Measurements from ENCODE around the gene BCAR1.

Gene BCAR1

DNA sequence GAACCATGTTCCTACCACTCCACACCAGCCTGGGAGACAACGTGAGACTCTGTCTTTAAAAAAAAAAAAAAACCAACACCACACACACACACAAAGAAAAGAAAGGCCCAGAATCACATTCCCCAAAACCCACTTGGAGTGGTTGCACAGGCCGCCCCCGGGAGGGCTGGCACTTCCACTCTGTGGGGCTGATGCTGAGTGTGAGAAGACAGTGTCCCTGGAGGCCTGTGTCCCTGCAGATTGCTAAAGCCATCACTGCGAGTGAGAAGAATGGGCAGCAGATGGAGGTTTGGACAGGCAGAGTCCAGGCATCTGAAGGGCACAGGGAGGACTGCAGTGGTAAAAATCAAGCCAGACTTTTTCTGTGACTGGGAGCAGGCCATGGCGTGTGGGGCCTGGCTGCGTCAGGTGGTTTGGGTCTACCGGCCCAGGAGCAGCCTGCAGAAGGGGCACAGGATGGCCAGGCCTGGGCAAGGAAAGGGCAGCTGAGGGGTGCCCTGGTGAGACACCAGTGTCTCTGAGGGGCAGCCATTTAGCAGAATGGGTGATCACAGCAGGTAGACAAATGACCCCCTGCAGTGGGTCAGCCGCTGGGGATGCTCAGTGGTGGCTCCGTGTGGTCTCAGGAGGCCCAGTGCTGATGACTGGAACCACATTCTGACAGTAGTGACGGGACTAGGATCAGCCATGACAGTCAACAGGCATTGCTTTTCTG is 57.5 kb downstream of the BCAR1 start:
- Histone ChIP-seq H3K4me1 (ENCODE audit: insufficient read depth, low read length) (no peaks in the 10 kb centered on the region), H3K9ac (ENCODE audit: low read depth, low read length) (no peak overlapping the region), H3K9me3 (ENCODE audit: control insufficient read depth, insufficient read depth, low read length) (no peaks in the 10 kb centered on the region; the same call in 1 of the 2 replicates), H3K36me3 (ENCODE audit: insufficient read depth, low read length) (no peaks in the 10 kb centered on the region)

DNA sequence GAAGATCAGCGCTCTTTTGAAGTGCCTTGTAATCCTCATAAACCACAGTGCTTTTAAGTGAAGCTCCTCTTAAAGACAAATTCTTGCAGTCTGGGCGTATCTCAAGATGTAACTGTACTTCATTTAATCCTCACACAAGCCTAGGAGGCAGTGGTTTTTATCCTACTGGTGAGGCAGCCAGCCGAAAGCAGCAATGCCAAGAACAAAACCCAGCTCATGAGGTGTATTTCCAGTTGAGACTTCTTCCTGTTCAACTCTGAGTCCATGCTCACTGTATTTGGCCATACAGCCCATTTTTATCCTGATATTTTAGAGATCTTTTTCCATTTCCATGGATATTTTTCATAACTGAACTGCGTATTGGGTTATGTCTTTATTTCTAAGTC is 58.2 kb downstream of the BCAR1 start:
- Histone ChIP-seq H3K9me3 (ENCODE audit: control insufficient read depth, insufficient read depth, low read length) (no peaks in the 10 kb centered on the region; the same call in 1 of the 2 replicates), H3K4me1 (ENCODE audit: insufficient read depth, low read length) (no peaks in the 10 kb centered on the region), H3K36me3 (ENCODE audit: insufficient read depth, low read length) (no peaks in the 10 kb centered on the region), H3K9ac (ENCODE audit: low read depth, low read length) (no peak overlapping the region)

DNA sequence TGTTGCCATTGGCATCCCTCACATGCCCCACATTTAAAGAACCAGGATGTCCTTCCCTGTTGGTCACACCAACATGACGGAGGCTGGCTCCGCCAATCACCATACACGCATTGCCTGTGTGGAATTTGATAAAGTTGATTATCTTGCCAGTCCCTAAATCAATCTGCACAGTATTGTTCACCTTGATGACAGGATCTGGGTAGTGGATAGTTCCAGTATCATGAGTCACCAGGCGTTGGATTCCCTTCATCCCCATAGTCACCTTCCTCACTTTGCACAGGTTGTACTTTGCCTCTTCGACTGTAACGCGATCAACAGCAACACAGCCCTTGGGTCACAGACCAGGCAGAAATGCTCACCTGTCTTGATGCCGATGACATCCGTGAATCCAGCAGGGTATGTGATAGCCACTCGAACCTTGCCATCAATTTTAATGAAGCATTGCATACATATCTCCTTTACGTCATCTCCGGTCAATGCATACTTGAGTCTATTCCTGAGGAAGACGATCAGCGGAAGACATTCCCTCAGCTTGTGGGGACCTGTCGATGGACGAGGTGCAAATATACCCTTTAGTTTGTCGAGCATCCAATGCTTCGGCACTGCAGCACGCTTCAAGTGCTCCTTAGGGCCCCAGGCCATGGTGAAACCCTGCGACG is 58.7 kb downstream of the BCAR1 start:
- H3K9ac ChIP-seq (ENCODE audit: low read depth, low read length), result no peak overlapping the region
- no peaks in the 10 kb centered on the region; the same call in 1 of the 2 replicates for H3K9me3 ChIP-seq (ENCODE audit: control insufficient read depth, insufficient read depth, low read length)
- H3K36me3 ChIP-seq (ENCODE audit: insufficient read depth, low read length), result no peaks in the 10 kb centered on the region
- H3K4me1 ChIP-seq (ENCODE audit: insufficient read depth, low read length), result no peaks in the 10 kb centered on the region

DNA sequence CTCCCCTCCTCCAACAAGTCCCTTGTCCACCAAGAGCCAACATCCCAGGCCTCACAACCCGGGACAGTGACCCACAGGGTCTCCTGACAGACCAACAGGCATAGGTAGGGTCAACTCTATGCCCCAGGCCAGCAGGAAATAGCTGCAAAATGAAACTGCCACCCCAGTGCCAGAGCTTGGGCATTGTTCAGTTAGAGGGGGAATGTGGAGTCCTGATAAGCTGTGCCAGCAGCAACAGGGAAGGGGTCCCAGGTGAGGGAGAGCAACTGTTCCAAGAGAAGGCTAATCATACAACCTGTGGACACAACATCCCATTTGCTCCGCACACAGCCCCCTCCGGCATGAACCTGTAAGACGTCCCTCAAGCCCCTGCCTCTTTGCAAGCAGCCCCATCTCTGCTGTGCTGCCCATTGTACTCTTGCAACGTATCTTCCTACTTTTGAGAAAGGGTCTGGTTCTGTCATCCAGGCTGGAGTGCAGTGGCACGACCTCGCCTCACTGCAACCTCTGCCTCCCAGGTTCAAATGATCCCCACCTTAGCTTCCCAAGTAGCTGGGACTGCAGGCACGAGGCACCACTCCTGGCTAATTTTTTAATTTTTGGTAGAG is 61.7 kb downstream of the BCAR1 start:
- Histone ChIP-seq H3K36me3 (ENCODE audit: insufficient read depth, low read length) (no peaks in the 10 kb centered on the region), H3K4me1 (ENCODE audit: insufficient read depth, low read length) (no peaks in the 10 kb centered on the region), H3K9me3 (ENCODE audit: control insufficient read depth, insufficient read depth, low read length) (no peaks in the 10 kb centered on the region), H3K9ac (ENCODE audit: low read depth, low read length) (no peak overlapping the region)

DNA sequence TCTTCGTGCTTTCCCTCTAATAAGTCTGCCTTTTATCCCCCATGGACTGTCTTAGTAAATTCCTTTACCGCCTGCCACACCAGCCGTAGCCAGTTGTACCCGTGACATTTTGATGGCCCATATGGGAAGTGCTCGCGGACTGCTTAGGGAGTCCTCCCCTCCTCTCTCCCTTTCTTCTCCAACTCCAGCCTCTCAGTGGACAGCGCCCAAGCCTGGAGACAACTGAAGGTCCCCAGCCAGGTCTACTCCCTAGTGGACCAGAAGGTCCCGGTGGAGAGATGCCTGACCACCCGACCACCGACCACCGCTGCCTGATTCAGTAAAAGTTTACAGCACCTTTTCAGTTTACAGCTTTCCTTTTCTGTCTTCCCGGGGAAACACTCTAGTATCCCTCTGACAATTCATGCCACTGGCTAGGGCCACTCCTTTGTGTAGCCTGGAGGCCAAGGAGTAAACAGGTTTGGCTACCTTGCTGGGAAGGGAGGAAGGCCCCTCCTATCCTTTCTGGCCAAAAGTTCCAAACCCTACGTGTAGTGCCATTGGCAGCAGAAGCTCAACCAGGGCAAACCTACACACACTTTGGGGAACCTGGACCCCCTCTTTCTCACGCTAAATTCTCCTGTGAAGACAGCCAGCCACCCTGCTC is 62.5 kb downstream of the BCAR1 start:
- Histone ChIP-seq H3K4me1 (ENCODE audit: insufficient read depth, low read length) (no peaks in the 10 kb centered on the region), H3K9me3 (ENCODE audit: control insufficient read depth, insufficient read depth, low read length) (no peaks in the 10 kb centered on the region), H3K36me3 (ENCODE audit: insufficient read depth, low read length) (no peaks in the 10 kb centered on the region), H3K9ac (ENCODE audit: low read depth, low read length) (no peak overlapping the region)

DNA sequence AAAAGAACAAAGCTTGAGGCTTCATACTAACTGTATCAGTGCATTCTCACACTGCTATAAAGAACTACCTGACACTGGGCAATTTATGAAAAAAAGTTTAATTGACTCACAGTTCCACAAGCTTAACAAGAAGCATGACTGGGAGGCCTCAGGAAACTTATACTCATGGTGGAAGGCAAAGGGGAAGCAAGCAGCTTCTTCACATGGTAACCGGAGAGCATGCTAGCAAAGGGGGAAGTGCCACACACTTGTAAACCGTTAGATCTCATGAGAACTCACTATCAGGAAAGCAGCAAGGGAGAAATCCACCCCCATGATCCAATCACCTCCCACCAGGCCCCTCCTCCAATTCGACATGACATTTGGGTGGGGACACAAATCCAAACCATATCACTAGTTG is 69.8 kb downstream of the BCAR1 start:
- H3K9me3 ChIP-seq (ENCODE audit: control insufficient read depth, insufficient read depth, low read length), result no peaks in the 10 kb centered on the region; the same call in 1 of the 2 replicates
- no peak overlapping the region for H3K9ac ChIP-seq (ENCODE audit: low read depth, low read length)
- H3K36me3 ChIP-seq (ENCODE audit: insufficient read depth, low read length), result no peaks in the 10 kb centered on the region
- no peaks in the 10 kb centered on the region for H3K4me1 ChIP-seq (ENCODE audit: insufficient read depth, low read length)

DNA sequence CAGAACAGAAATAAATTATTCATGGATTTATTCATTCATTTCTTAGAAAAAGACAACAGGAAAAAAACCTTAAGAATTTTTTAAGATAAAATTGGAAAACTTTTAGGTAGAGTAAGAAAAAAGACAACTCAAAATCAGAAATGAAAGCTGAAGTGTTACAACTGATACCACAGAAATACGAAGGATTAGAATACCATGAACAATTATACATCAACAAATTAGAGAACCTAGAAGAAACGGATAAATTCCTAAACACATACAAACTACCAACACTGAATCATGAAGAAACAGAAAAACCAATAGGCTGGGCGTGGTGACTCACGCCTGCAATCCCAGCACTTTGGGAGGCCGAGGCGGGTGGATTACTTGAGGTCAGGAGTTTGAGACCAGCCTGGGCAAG is 72.2 kb downstream of the BCAR1 start:
- Histone ChIP-seq H3K9ac (ENCODE audit: low read depth, low read length) (no peak overlapping the region), H3K4me1 (ENCODE audit: insufficient read depth, low read length) (no peaks in the 10 kb centered on the region), H3K36me3 (ENCODE audit: insufficient read depth, low read length) (no peaks in the 10 kb centered on the region), H3K9me3 (ENCODE audit: control insufficient read depth, insufficient read depth, low read length) (peaks cover 5% of the 10 kb centered on the region)

All from ES-I3 (cell line).